Pulmonary artery endothelial cell (primary cell): ENCODE data around the gene ZSCAN29. TPM values are rescaled to one million over a fixed set of nuclear protein-coding genes. Genes with fewer than 3 reads are reported as not detected.

Experiments used
- DNase-seq: peaks from one replicate; pipeline ENCODE4 v3.0.0-alpha.2; 2011; ENCODE audit warnings: low read depth, low spot score
- total RNA-seq: library from RNA; depleted of rRNA; stranded (reverse); fragments of >200 nt; gene quantifications from 2 replicates; pipeline ENCODE4 v1.2.3, GENCODE V29; 2014

ZSCAN29 gene
- total RNA-seq, 1 donor from 2014 or later: 14.6 TPM

- DNase-seq: no peak
These were observed 18.0 kb downstream of the ZSCAN29 start for GRCh38 chr15:43352693-43353382.

GRCh38 chr15:43347114-43347513 lies 23.7 kb downstream of the ZSCAN29 start:
- no peak for DNase-seq

GRCh38 chr15:43346305-43346704 lies 24.5 kb downstream of the ZSCAN29 start:
- no peak for DNase-seq

- DNase-seq: no peak
These were observed 40.1 kb downstream of the ZSCAN29 start for GRCh38 chr15:43330780-43331087.

GRCh38 chr15:43329960-43330779 lies 40.7 kb downstream of the ZSCAN29 start, which contains the start of gene LCMT2:
TSS of gene LCMT2 (minus strand) at chr15:43330573. CDS start at chr15:43330489, 84 bp downstream.
- peak; percentile 83 for DNase-seq

GRCh38 chr15:43329217-43329959 lies 41.5 kb downstream of the ZSCAN29 start:
- no peak for DNase-seq

GRCh38 chr15:43325039-43325684 lies 45.7 kb downstream of the ZSCAN29 start:
- DNase-seq: no peak

- no peak for DNase-seq
These were observed 51.7 kb downstream of the ZSCAN29 start for GRCh38 chr15:43318990-43319771.

GRCh38 chr15:43317566-43318184 lies 53.2 kb downstream of the ZSCAN29 start:
- DNase-seq: no peak

GRCh38 chr15:43316971-43317346 lies 53.9 kb downstream of the ZSCAN29 start:
- DNase-seq: no peak

- no peak for DNase-seq
These were observed 54.5 kb downstream of the ZSCAN29 start for GRCh38 chr15:43316016-43316970.

- DNase-seq: no peak
These were observed 56.7 kb downstream of the ZSCAN29 start for GRCh38 chr15:43314171-43314570.

- no peak for DNase-seq
These were observed 58.5 kb downstream of the ZSCAN29 start for GRCh38 chr15:43312378-43312777.

Other genes with a start within 250 kb of the ZSCAN29 start
- 15.4 and 18.6 TPM in 2 replicates for gene TMEM62, start 237.5 kb downstream of the ZSCAN29 start, total RNA-seq
- 72.9 and 74.8 TPM in 2 replicates for gene CCNDBP1, start 185.6 kb downstream of the ZSCAN29 start, total RNA-seq
- gene EPB42, start 150.0 kb downstream of the ZSCAN29 start, total RNA-seq: not detected in 2 replicates
- not detected in 2 replicates for gene TGM5, start 104.1 kb downstream of the ZSCAN29 start, total RNA-seq
- not detected in 2 replicates for gene TGM7, start 68.8 kb downstream of the ZSCAN29 start, total RNA-seq
- 5.5 and 9.2 TPM in 2 replicates for gene LCMT2, start 40.5 kb downstream of the ZSCAN29 start, total RNA-seq
- 12.7 and 21.3 TPM in 2 replicates for gene TUBGCP4, start 58 bp upstream of the ZSCAN29 start, total RNA-seq
- 54.2 and 74.5 TPM in 2 replicates for gene TP53BP1, start 122.1 kb upstream of the ZSCAN29 start, total RNA-seq
- gene MAP1A, start 146.6 kb upstream of the ZSCAN29 start, total RNA-seq: 1.4 and 1.6 TPM in 2 replicates
- gene PPIP5K1, start 219.2 kb upstream of the ZSCAN29 start, total RNA-seq: 13.8 and 35.5 TPM in 2 replicates
- not detected in 2 replicates for gene CKMT1B, start 223.0 kb upstream of the ZSCAN29 start, total RNA-seq
- under 0.01 TPM in 2 replicates for gene STRC, start 247.8 kb upstream of the ZSCAN29 start, total RNA-seq